DND-41 (cell line): ENCODE data around the gene TNFAIP8.

Source experiments
- ATAC-seq: fragments of 200-7000 bp; cut with Tn5 transposase; 3 replicates; pipeline ENCODE4 v1.9.1; 2021; ENCODE audit warnings: low read depth; ENCODE audit not compliant: insufficient read depth
- DNase-seq: peaks from one replicate; pipeline ENCODE4 v3.0.0-alpha.2; 2020
- H2AFZ ChIP-seq: 2 replicates; pipeline ENCODE4 v1.6.0; 2012; ENCODE audit warnings: low read depth, low read length
- H3K27ac ChIP-seq: 2 replicates; pipeline ENCODE4 v1.5.1; 2012; ENCODE audit warnings: low read length, inconsistent platforms
- H3K27me3 ChIP-seq: fragments of 200-600 bp; sonication (generic); 2 replicates; pipeline ENCODE4 v1.6.0; 2012; ENCODE audit warnings: low read length, mild to moderate bottlenecking, inconsistent platforms; ENCODE audit not compliant: insufficient read depth, poor library complexity
- H3K36me3 ChIP-seq: 2 replicates; pipeline ENCODE4 v1.5.1; 2012; ENCODE audit warnings: low read length, inconsistent platforms; ENCODE audit not compliant: insufficient read depth
- H3K4me1 ChIP-seq: 2 replicates; pipeline ENCODE4 v1.5.1; 2012; ENCODE audit warnings: mild to moderate bottlenecking, low read length; ENCODE audit not compliant: insufficient read depth
- H3K4me2 ChIP-seq: 2 replicates; pipeline ENCODE4 v1.6.0; 2012; ENCODE audit warnings: mild to moderate bottlenecking, moderate library complexity, low read length, inconsistent platforms; ENCODE audit not compliant: insufficient read depth
- H3K4me3 ChIP-seq, 2 experiments: fragments of 200-600 bp in 1 of 2; shearing (Covaris generic) in 1 of 2; 2 replicates each; pipeline ENCODE4 v1.5.1; 2012 to 2016; ENCODE audit warnings: inconsistent platforms in 2 of 2, low read length in 2 of 2, mild to moderate bottlenecking in 2 of 2, low read depth in 1 of 2, moderate library complexity in 1 of 2
- H3K79me2 ChIP-seq: 2 replicates; pipeline ENCODE4 v1.6.0; 2012; ENCODE audit warnings: low read length, inconsistent platforms; ENCODE audit not compliant: insufficient read depth
- H3K9ac ChIP-seq: 2 replicates; pipeline ENCODE4 v1.6.0; 2012; ENCODE audit warnings: low read depth, mild to moderate bottlenecking, inconsistent platforms, low read length, moderate library complexity
- H3K9me3 ChIP-seq: 2 replicates; pipeline ENCODE4 v1.5.1; 2012; ENCODE audit warnings: low read length, moderate library complexity, mild to moderate bottlenecking, inconsistent platforms; ENCODE audit not compliant: insufficient read depth, severe bottlenecking
- H4K20me1 ChIP-seq: 2 replicates; pipeline ENCODE4 v1.6.0; 2012; ENCODE audit warnings: low read length; ENCODE audit not compliant: insufficient read depth
- CTCF ChIP-seq: IDR thresholded peaks from 2 replicates; pipeline ENCODE4 v1.5.1; 2012; ENCODE audit warnings: borderline replicate concordance, low read length, moderate library complexity, mild to moderate bottlenecking; ENCODE audit not compliant: poor library complexity, severe bottlenecking; ENCODE audit errors: extremely low read depth
- EZH2 ChIP-seq: IDR thresholded peaks from 3 replicates; pipeline ENCODE4 v1.6.1; 2012; ENCODE audit warnings: borderline replicate concordance, low read depth, mild to moderate bottlenecking, moderate library complexity, low read length, inconsistent platforms; ENCODE audit not compliant: severe bottlenecking

TNFAIP8 gene

GRCh38 chr5:119322948-119323537 lies 32.8 kb upstream of the TNFAIP8 start:
- Histone ChIP-seq H3K36me3 (peaks cover 16% of the 10 kb centered on the region), H3K79me2 (peaks cover 98% of the 10 kb centered on the region), H2AFZ (no peak overlapping the region), H3K9ac (no peak overlapping the region), H3K4me3 (no peak overlapping the region), H3K9me3 (no peaks in the 10 kb centered on the region), H3K4me2 (no peak overlapping the region), H3K27me3 (no peaks in the 10 kb centered on the region), H4K20me1 (peaks cover 10% of the 10 kb centered on the region; the same call in 1 of the 2 replicates), H3K27ac (peak overlapping the region; percentile 59), H3K4me1 (peaks cover 94% of the 10 kb centered on the region)
- no peak for TF ChIP-seq EZH2
- no peak for TF ChIP-seq CTCF
- ATAC-seq (peak; percentile 6; the same call in 1 of the 3 replicates), DNase-seq (no peak)

- Histone ChIP-seq H4K20me1 (peaks cover 10% of the 10 kb centered on the region; the same call in 1 of the 2 replicates), H3K4me1 (peaks cover 94% of the 10 kb centered on the region), H3K27me3 (no peaks in the 10 kb centered on the region), H3K9me3 (no peaks in the 10 kb centered on the region), H3K4me3 (no peak overlapping the region), H2AFZ (no peak overlapping the region), H3K9ac (no peak overlapping the region), H3K79me2 (peaks cover 98% of the 10 kb centered on the region), H3K36me3 (peaks cover 14% of the 10 kb centered on the region), H3K27ac (peak overlapping the region; percentile 59), H3K4me2 (no peak overlapping the region)
- TF ChIP-seq EZH2 (no peak), CTCF (no peak)
- ATAC-seq (no peak), DNase-seq (no peak)
Observed at GRCh38 chr5:119323601-119324000, 32.2 kb upstream of the TNFAIP8 start.

DNA sequence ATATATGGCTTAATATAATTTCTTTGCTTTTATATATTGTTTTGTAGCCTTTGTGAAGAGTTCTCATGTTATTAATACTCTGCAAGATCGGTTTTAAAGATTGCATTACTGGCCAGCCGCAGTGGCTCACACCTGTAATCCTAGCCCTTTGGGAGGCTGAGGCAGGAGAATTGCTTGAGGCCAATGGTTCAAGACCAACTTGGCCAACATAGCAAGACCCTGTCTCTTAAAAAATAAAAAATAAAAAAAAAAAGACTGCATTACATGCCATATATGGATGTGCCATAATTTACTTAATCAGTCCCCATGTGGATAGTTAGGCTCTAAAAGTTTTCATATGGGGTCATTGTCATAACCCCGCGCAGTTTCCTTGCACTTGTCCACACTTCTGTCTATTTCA lies 31.0 kb upstream of the TNFAIP8 start:
- H3K79me2 ChIP-seq = peaks cover 94% of the 10 kb centered on the region
- no peak overlapping the region for H2AFZ ChIP-seq
- ATAC-seq = no peak
- H3K27me3 ChIP-seq = no peaks in the 10 kb centered on the region
- H3K36me3 ChIP-seq = peaks cover 8% of the 10 kb centered on the region
- DNase-seq = no peak
- peaks cover 18% of the 10 kb centered on the region for H4K20me1 ChIP-seq
- H3K4me1 ChIP-seq = peaks cover 94% of the 10 kb centered on the region
- H3K9ac ChIP-seq = no peak overlapping the region
- H3K4me3 ChIP-seq = no peak overlapping the region
- H3K9me3 ChIP-seq = no peaks in the 10 kb centered on the region
- no peak overlapping the region for H3K4me2 ChIP-seq
- TF ChIP-seq EZH2 (no peak), CTCF (no peak)
- no peak overlapping the region for H3K27ac ChIP-seq
